Upper lobe of right lung (tissue), 1 donor: ENCODE data around the gene NRG2. TPM values are rescaled to one million over a fixed set of nuclear protein-coding genes. Genes with fewer than 3 reads are reported as not detected.

ENCODE experiments used
- ATAC-seq: fragments of 200-7000 bp; cut with Tn5 transposase; one replicate; pipeline ENCODE4 v1.9.1; 2020; ENCODE audit warnings: mild to moderate bottlenecking, moderate library complexity
- DNase-seq: peaks from one replicate; pipeline ENCODE4 v3.0.0-alpha.2; 2020
- H3K27ac ChIP-seq: fragments of 200-600 bp; one replicate; pipeline ENCODE4 v1.8.0; 2022
- H3K27me3 ChIP-seq: fragments of 200-600 bp; one replicate; pipeline ENCODE4 v1.8.0; 2022; ENCODE audit warnings: mild to moderate bottlenecking
- H3K36me3 ChIP-seq: fragments of 200-600 bp; one replicate; pipeline ENCODE4 v1.8.0; 2022
- H3K4me1 ChIP-seq: fragments of 200-600 bp; one replicate; pipeline ENCODE4 v1.8.0; 2022
- H3K4me3 ChIP-seq: fragments of 200-600 bp; one replicate; pipeline ENCODE4 v1.8.0; 2022; ENCODE audit warnings: mild to moderate bottlenecking
- H3K9me3 ChIP-seq: fragments of 200-600 bp; one replicate; pipeline ENCODE4 v1.8.0; 2022
- intact Hi-C: fragments of 100-400 bp; cut with DNase I; formaldehyde crosslinking; loops from one replicate; pipeline ENCODE4 v1.11.0; 2022
- total RNA-seq: library from RNA; stranded (reverse); fragmentation: NEBNext Ultra II Directional; extraction: Animal tissue kit (Norgen Biotek cat#: 25700); gene quantifications from one replicate; pipeline ENCODE4 v1.2.1, GENCODE V29; 2021
- TF ChIP-seq, protein P1 (sequence below): fragments of 200-600 bp; IDR thresholded peaks from one replicate; pipeline ENCODE4 v1.8.0; 2022; ENCODE audit warnings: antibody characterized with exemption
- donor health status: DM: no; HTN: yes; CAD: no; lungs with severe emphysema.

NRG2 gene
- total RNA-seq, 1 donor from 2014 or later = 1.4 TPM

DNA sequence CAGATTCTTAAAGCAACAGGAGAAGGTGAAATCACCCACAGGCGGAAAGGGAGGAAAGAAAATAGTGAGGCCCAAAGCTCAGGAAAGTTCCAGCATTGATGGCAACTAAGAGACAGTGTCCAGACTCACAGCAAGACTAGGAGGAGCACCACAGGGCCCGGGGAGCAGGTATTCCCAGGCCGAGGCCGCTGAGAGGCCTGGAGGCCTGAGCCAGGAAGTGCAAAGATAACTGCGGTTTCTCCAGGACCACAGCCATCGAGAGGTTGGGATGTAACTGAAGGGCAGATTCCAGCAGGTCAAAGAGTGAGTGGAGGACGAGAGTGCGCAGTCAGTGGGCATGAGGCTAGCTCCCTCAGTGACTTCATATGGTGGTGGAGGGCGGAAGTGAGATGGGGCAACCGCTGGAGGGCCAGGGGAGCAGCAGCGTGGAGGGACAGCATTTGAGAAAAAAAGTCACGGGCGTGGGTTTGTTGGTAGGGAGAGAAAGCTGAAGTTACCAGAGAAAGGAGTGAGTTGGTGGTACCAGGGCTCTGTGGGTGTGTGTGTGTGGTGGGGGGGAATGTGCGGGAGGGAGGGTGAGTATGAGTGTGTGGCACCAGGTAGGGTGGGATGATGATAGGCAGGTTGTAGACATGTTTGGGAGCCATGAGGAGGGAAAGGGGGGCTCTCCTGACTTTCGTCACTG lies 157.8 kb downstream of the NRG2 start:
- intact Hi-C loops = no loop called here
- Histone ChIP-seq H3K4me1 (no peaks in the 10 kb centered on the region), H3K36me3 (no peaks in the 10 kb centered on the region), H3K4me3 (no peak overlapping the region), H3K9me3 (no peaks in the 10 kb centered on the region), H3K27ac (no peak overlapping the region), H3K27me3 (no peaks in the 10 kb centered on the region)
- TF ChIP-seq, protein P1, sequence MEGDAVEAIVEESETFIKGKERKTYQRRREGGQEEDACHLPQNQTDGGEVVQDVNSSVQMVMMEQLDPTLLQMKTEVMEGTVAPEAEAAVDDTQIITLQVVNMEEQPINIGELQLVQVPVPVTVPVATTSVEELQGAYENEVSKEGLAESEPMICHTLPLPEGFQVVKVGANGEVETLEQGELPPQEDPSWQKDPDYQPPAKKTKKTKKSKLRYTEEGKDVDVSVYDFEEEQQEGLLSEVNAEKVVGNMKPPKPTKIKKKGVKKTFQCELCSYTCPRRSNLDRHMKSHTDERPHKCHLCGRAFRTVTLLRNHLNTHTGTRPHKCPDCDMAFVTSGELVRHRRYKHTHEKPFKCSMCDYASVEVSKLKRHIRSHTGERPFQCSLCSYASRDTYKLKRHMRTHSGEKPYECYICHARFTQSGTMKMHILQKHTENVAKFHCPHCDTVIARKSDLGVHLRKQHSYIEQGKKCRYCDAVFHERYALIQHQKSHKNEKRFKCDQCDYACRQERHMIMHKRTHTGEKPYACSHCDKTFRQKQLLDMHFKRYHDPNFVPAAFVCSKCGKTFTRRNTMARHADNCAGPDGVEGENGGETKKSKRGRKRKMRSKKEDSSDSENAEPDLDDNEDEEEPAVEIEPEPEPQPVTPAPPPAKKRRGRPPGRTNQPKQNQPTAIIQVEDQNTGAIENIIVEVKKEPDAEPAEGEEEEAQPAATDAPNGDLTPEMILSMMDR = no peak
- ATAC-seq (no peak), DNase-seq (no peak)

DNA sequence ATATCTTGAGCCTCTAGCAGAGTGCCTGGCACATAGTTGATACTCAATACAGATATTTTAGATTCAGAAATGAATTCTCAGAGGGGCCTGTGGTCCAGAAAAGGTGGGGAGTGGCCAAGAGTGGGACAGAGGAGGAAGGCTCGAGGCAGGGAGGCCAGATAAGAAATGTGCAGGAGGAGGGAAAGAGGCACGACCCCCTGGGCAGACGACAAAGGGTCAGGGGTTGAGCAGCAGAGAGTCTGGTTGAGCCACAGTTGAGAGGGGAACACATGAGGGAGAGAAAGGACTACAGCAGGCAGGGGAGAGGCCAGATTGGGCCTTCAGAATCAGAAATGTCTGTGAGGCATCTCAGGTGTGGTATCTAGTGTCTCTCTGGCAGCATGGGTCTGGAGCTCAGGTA lies 158.4 kb downstream of the NRG2 start:
- Histone ChIP-seq H3K9me3 (no peaks in the 10 kb centered on the region), H3K4me1 (no peaks in the 10 kb centered on the region), H3K27ac (no peak overlapping the region), H3K4me3 (no peak overlapping the region), H3K27me3 (no peaks in the 10 kb centered on the region), H3K36me3 (no peaks in the 10 kb centered on the region)
- intact Hi-C loops = no loop called here
- no peak for DNase-seq
- TF ChIP-seq, protein P1 = no peak
- no peak for ATAC-seq

DNA sequence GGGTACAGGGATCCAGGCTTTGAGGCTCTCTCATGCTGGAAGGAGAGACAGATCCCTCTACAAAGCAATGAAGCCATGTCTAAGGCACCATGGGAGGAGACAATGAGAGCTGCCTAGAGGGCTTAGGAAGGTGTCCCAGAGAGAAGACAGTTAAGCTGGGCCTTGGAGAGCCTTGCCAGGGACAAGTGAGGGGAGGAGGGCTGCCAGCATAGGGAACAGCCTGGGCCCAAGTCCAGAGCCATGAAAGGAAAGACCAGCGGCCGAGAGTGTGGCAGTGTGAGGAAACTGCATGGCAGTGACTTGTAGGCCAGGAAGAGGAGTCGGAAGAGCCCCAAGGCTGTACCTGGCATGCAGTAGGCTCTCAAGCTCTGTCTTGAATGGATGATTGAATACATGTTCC lies 159.0 kb downstream of the NRG2 start:
- H3K27ac ChIP-seq = no peak overlapping the region
- H3K4me1 ChIP-seq = no peaks in the 10 kb centered on the region
- no peak overlapping the region for H3K4me3 ChIP-seq
- ATAC-seq = no peak
- no peaks in the 10 kb centered on the region for H3K36me3 ChIP-seq
- intact Hi-C loops = no loop called here
- TF ChIP-seq, protein P1 = no peak
- H3K27me3 ChIP-seq = no peaks in the 10 kb centered on the region
- H3K9me3 ChIP-seq = no peaks in the 10 kb centered on the region
- no peak for DNase-seq

DNA sequence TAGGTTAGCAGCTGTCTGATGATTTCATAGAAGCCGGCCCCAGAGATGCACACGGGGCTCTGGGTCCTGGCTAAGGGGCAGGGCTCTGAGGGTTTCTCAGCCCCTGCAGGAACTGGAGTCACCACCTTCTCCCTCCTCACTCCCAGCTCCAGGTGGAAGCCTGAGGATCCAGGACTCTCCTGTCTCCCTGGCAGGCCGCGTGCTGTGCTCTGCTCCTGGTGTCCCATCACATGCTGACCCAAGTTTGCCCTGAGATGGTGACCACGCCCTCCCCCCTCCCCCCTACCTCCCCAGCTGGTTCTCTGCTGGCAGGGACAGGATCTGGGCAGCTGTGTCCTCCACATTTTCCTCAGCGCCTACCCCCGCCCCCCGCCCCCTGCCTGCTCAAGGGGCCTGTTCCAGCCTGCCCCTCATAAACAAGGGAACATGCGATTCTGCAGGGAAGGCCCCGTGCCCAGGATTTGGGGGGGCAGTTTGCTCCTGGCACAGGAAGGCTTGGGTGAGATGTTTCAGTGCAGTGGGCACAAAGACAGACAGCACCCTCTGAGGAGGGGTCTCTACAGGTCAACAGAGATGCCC lies 160.0 kb downstream of the NRG2 start:
- ATAC-seq (no peak), DNase-seq (no peak)
- no peak overlapping the region for H3K4me3 ChIP-seq
- no peaks in the 10 kb centered on the region for H3K9me3 ChIP-seq
- intact Hi-C loops = no loop called here
- TF ChIP-seq, protein P1 = no peak
- no peaks in the 10 kb centered on the region for H3K27me3 ChIP-seq
- H3K27ac ChIP-seq = no peak overlapping the region
- no peaks in the 10 kb centered on the region for H3K4me1 ChIP-seq
- no peaks in the 10 kb centered on the region for H3K36me3 ChIP-seq

DNA sequence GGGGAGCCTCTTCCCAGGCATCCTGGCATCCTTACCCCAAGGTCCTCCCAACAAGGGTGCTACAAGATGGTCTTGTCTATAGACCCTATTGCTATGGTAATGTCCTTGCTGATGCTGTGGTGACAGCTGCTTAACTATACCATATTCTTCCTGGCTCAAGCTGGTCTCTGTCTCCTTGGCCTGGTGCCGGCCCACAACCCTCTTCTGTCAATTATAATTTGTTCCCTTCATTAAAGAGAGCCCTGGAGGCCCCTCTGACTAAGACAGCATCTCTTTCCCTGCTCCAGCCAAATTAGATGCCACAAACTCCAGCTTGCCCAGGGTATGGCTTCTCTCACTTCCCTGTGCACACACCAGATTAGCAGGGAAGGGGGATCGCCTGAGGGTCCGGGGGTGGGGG lies 160.8 kb downstream of the NRG2 start:
- TF ChIP-seq, protein P1 = no peak
- Histone ChIP-seq H3K4me1 (no peaks in the 10 kb centered on the region), H3K9me3 (no peaks in the 10 kb centered on the region), H3K27ac (no peak overlapping the region), H3K27me3 (no peaks in the 10 kb centered on the region), H3K36me3 (no peaks in the 10 kb centered on the region), H3K4me3 (no peak overlapping the region)
- DNase-seq (no peak), ATAC-seq (no peak)
- intact Hi-C loops = no loop called here
